HG03439 (cell line): ENCODE data around the gene TMEM163.
A peak's percentile ranks its signal among the peaks of the same experiment; 100 is the strongest.
"Not testable (repeated sequence)": the region's sequence is repeated elsewhere in the genome, so short reads cannot be mapped to it uniquely, and the experiment has no call there.

Experiments used
- ATAC-seq: cut with Tn5 transposase; IDR thresholded peaks from one replicate; pipeline ENCODE4 v1.9.1; 2021; ENCODE audit warnings: mild to moderate bottlenecking, moderate library complexity; ENCODE audit not compliant: unreplicated experiment

The TMEM163 gene

GRCh38 chr2:134718817-134719814, at the start of gene TMEM163:
Gene TMEM163, minus strand, starts transcription at chr2:134719000.
- no peak for ATAC-seq

GRCh38 chr2:134766583-134766982, 47.8 kb upstream of the TMEM163 start:
- ATAC-seq = no peak

- no peak for ATAC-seq
Measured at GRCh38 chr2:134765987-134766386, 47.2 kb upstream of the TMEM163 start.

- ATAC-seq = no peak
Measured at GRCh38 chr2:134764164-134764563, 45.4 kb upstream of the TMEM163 start.

- no peak for ATAC-seq
Measured at GRCh38 chr2:134763164-134763710, 44.4 kb upstream of the TMEM163 start.

- no peak for ATAC-seq
Measured at GRCh38 chr2:134762508-134762907, 43.7 kb upstream of the TMEM163 start.

GRCh38 chr2:134760385-134760784, 41.6 kb upstream of the TMEM163 start:
- no peak for ATAC-seq

- ATAC-seq = peak; percentile 88
Measured at GRCh38 chr2:134758633-134759032, 39.8 kb upstream of the TMEM163 start.

- ATAC-seq = not testable (repeated sequence)
Measured at GRCh38 chr2:134751981-134752380, 33.2 kb upstream of the TMEM163 start.

GRCh38 chr2:134745546-134745945, 26.7 kb upstream of the TMEM163 start:
- no peak for ATAC-seq

- ATAC-seq = no peak
Measured at GRCh38 chr2:134745023-134745422, 26.2 kb upstream of the TMEM163 start.

- ATAC-seq = peak; percentile 97
Measured at GRCh38 chr2:134739879-134740301, 21.1 kb upstream of the TMEM163 start.

- no peak for ATAC-seq
Measured at GRCh38 chr2:134739236-134739878, 20.6 kb upstream of the TMEM163 start.

GRCh38 chr2:134738141-134738870, 19.5 kb upstream of the TMEM163 start:
- no peak for ATAC-seq

GRCh38 chr2:134737671-134738070, 18.9 kb upstream of the TMEM163 start:
- ATAC-seq = no peak

- no peak for ATAC-seq
Measured at GRCh38 chr2:134736167-134736880, 17.5 kb upstream of the TMEM163 start.

- ATAC-seq = no peak
Measured at GRCh38 chr2:134728163-134728562, 9.4 kb upstream of the TMEM163 start.

- ATAC-seq = no peak
Measured at GRCh38 chr2:134727385-134727784, 8.6 kb upstream of the TMEM163 start.

- ATAC-seq = no peak
Measured at GRCh38 chr2:134726645-134727044, 7.8 kb upstream of the TMEM163 start.

GRCh38 chr2:134725876-134726275, 7.1 kb upstream of the TMEM163 start:
- ATAC-seq = no peak
